Measurements from ENCODE around the gene RGS9BP.
"Not testable (repeated sequence)": the region's sequence is repeated elsewhere in the genome, so short reads cannot be mapped to it uniquely, and the experiment has no call there.

RGS9BP gene

DNA sequence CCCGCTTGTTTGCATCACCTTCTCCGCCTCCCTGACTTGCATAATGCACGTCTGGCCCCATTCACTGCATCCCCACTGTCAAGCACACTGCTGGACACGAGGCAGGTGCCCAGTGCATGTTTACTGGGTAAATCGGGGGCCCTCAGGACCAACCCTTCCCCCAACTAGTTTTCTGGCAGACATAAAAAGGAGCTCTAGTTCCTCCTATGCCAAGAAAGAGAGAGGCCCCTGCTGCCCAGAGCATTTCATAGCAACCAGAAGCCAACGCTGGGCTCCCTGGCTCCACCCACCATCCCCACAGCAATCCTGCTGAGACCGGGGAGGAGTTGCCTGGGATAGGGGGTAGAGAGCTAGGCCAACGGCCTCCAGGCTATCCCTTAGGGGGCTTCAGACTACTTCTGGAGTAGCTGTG is 23.9 kb upstream of the RGS9BP start:
- Histone ChIP-seq H3K4me1 (ENCODE audit: insufficient read depth, low read length, poor library complexity, severe bottlenecking) (no peaks in the 10 kb centered on the region), H3K36me3 (ENCODE audit: insufficient read depth, low read length) (peaks cover 89% of the 10 kb centered on the region; the same call in 1 of the 2 replicates), H3K4me2 (ENCODE audit: low read depth, low read length, poor library complexity, severe bottlenecking) (no peak overlapping the region), H3K9me3 (ENCODE audit: insufficient read depth, low read depth, low read length) (no peaks in the 10 kb centered on the region), H3F3A (ENCODE audit: low read depth) (no peaks in the 10 kb centered on the region), H3K9ac (ENCODE audit: low read depth, low read length, poor library complexity, severe bottlenecking) (no peak overlapping the region), H2AFZ (ENCODE audit: low read length) (no peak overlapping the region), H3K4me3 (ENCODE audit: low read length, poor library complexity, severe bottlenecking) (no peak overlapping the region), H3K9me2 (replicated peaks; ENCODE audit: low read depth, low read length) (no peaks in the 10 kb centered on the region), H3K79me2 (ENCODE audit: insufficient read depth, low read length) (peaks cover 43% of the 10 kb centered on the region), H4K20me1 (ENCODE audit: insufficient read depth, low read length, poor library complexity, severe bottlenecking) (peaks cover 47% of the 10 kb centered on the region), H3K27me3 (ENCODE audit: insufficient read depth, low read length, poor library complexity, severe bottlenecking) (no peaks in the 10 kb centered on the region)
- TF ChIP-seq, protein P1, sequence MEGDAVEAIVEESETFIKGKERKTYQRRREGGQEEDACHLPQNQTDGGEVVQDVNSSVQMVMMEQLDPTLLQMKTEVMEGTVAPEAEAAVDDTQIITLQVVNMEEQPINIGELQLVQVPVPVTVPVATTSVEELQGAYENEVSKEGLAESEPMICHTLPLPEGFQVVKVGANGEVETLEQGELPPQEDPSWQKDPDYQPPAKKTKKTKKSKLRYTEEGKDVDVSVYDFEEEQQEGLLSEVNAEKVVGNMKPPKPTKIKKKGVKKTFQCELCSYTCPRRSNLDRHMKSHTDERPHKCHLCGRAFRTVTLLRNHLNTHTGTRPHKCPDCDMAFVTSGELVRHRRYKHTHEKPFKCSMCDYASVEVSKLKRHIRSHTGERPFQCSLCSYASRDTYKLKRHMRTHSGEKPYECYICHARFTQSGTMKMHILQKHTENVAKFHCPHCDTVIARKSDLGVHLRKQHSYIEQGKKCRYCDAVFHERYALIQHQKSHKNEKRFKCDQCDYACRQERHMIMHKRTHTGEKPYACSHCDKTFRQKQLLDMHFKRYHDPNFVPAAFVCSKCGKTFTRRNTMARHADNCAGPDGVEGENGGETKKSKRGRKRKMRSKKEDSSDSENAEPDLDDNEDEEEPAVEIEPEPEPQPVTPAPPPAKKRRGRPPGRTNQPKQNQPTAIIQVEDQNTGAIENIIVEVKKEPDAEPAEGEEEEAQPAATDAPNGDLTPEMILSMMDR (conservative IDR thresholded peaks at IDR 0.05; ENCODE audit: low read length), result no peak
- no peak for TF ChIP-seq EZH2phosphoT487 (IDR thresholded peaks at IDR 0.05; ENCODE audit: borderline replicate concordance)

DNA sequence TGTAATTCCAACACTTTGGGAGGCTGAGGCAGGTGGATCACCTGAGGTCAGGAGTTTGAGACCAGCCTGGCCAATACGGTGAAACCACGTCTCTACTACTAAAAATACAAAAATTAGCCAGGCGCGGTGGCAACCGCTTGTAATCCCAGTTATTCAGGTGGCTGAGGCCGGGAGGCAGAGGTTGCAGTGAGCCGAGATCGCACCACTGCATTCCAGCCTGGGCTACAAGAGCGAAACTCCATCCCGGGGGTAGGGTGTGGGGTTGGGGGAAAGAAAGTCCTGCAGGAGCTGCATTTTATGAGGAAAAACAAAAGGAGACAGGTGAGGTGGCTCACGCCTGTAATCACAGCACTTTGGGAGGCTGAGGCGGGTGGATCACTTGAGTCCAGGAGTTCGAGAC is 23.3 kb upstream of the RGS9BP start:
- peaks cover 87% of the 10 kb centered on the region; the same call in 1 of the 2 replicates for H3K36me3 ChIP-seq (ENCODE audit: insufficient read depth, low read length)
- H4K20me1 ChIP-seq (ENCODE audit: insufficient read depth, low read length, poor library complexity, severe bottlenecking), result peaks cover 47% of the 10 kb centered on the region

DNA sequence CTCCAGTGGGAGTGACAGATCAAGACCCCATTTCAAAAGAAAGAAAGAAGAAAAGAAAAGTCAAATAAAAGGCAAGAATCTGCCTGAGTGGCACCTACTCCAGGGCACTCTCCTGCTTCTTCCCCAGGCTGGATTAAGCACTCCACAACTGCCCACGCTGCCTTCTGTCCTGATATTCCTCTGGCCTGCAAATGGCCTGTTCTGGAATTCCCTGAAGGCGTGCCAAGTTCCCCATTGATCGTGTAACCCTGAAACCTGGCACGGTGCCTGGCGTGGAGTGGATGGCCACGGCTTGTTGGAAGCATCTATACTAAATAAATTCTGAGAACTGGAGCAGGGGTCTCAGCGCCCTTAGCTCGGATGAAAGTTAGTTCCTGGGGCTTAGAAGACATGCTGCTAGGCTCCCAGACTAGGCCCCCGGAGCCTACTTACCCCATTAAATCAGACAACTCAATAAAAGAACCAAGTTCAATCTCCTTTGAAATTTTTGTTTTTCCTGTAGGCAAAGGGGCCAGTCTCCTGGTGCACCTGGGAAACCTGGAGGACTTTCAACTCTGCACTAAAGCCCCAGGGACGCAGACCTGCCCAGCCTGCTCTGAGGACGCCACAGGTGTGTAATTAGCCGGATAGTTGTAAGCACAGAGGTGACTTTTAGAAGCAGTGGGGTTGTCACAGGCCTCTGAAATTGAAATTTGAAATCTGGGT is 22.6 kb upstream of the RGS9BP start:
- no peak overlapping the region for H3K4me2 ChIP-seq (ENCODE audit: low read depth, low read length, poor library complexity, severe bottlenecking)
- H3F3A ChIP-seq (ENCODE audit: low read depth), result no peaks in the 10 kb centered on the region

More for the DNA sequence above, 23.3 kb upstream of the RGS9BP start:
- not testable (repeated sequence) for H3K9me3 ChIP-seq (ENCODE audit: insufficient read depth, low read depth, low read length); H3K9me2 ChIP-seq (replicated peaks; ENCODE audit: low read depth, low read length); H3F3A ChIP-seq (ENCODE audit: low read depth); H2AFZ ChIP-seq (ENCODE audit: low read length); H3K4me1 ChIP-seq (ENCODE audit: insufficient read depth, low read length, poor library complexity, severe bottlenecking); H3K4me3 ChIP-seq (ENCODE audit: low read length, poor library complexity, severe bottlenecking); H3K4me2 ChIP-seq (ENCODE audit: low read depth, low read length, poor library complexity, severe bottlenecking); H3K27me3 ChIP-seq (ENCODE audit: insufficient read depth, low read length, poor library complexity, severe bottlenecking); H3K9ac ChIP-seq (ENCODE audit: low read depth, low read length, poor library complexity, severe bottlenecking)
- H3K79me2 ChIP-seq (ENCODE audit: insufficient read depth, low read length), result peaks cover 47% of the 10 kb centered on the region

More for the DNA sequence above, 22.6 kb upstream of the RGS9BP start:
- Histone ChIP-seq H3K9me2 (replicated peaks; ENCODE audit: low read depth, low read length) (no peaks in the 10 kb centered on the region), H3K9ac (ENCODE audit: low read depth, low read length, poor library complexity, severe bottlenecking) (no peak overlapping the region), H2AFZ (ENCODE audit: low read length) (no peak overlapping the region), H4K20me1 (ENCODE audit: insufficient read depth, low read length, poor library complexity, severe bottlenecking) (peaks cover 48% of the 10 kb centered on the region), H3K36me3 (ENCODE audit: insufficient read depth, low read length) (peaks cover 86% of the 10 kb centered on the region; the same call in 1 of the 2 replicates), H3K4me3 (ENCODE audit: low read length, poor library complexity, severe bottlenecking) (no peak overlapping the region), H3K79me2 (ENCODE audit: insufficient read depth, low read length) (peaks cover 53% of the 10 kb centered on the region), H3K4me1 (ENCODE audit: insufficient read depth, low read length, poor library complexity, severe bottlenecking) (no peaks in the 10 kb centered on the region), H3K9me3 (ENCODE audit: insufficient read depth, low read depth, low read length) (no peaks in the 10 kb centered on the region), H3K27me3 (ENCODE audit: insufficient read depth, low read length, poor library complexity, severe bottlenecking) (no peaks in the 10 kb centered on the region)
- no peak for TF ChIP-seq EZH2phosphoT487 (IDR thresholded peaks at IDR 0.05; ENCODE audit: borderline replicate concordance)
- TF ChIP-seq, protein P1 (conservative IDR thresholded peaks at IDR 0.05; ENCODE audit: low read length), result no peak
